IMR-90 (cell line): Measurements from ENCODE around the gene KLHL29. TPM values are rescaled to one million over a fixed set of nuclear protein-coding genes. Genes with fewer than 3 reads are reported as not detected.

ENCODE experiments used
- ATAC-seq: fragments of 200-7000 bp; cut with Tn5 transposase; 2 replicates; pipeline ENCODE4 v1.9.1; 2020; ENCODE audit warnings: low read depth, mild to moderate bottlenecking, moderate library complexity
- BruUV-seq: library from RNA; stranded (reverse); fragments of 400-500 nt; replicated peaks from 2 replicates; lab custom pipeline; 2021; lab: Mats Ljungman, UMichigan
- CTCF ChIA-PET: fragments of 300-600 bp; formaldehyde crosslinking; extraction: SDS; loops from one replicate; lab custom pipeline; 2021; ENCODE audit warnings: antibody characterized with exemption; lab: Yijun Ruan, JAX
- POLR2A ChIA-PET: fragments of 300-600 bp; sonication (Branson Sonifier 250); formaldehyde crosslinking; loops from one replicate; lab custom pipeline; 2022; ENCODE audit warnings: antibody characterized with exemption; ENCODE audit not compliant: unreplicated experiment; lab: Charles Lee
- DNase-seq: peaks from one replicate; pipeline ENCODE4 v3.0.0; 2013
- H2AFZ ChIP-seq: replicated peaks from 2 replicates; pipeline ENCODE3; 2013; ENCODE audit warnings: low read length, mild to moderate bottlenecking; ENCODE audit not compliant: poor library complexity
- H2AK5ac ChIP-seq: 2 replicates; pipeline ENCODE4 v1.6.1; 2013; ENCODE audit warnings: low read depth, low read length, inconsistent platforms
- H2AK9ac ChIP-seq: replicated peaks from 2 replicates; pipeline ENCODE3; 2013; ENCODE audit warnings: mild to moderate bottlenecking, low read depth, low read length, moderate library complexity; ENCODE audit not compliant: poor library complexity
- H2BK120ac ChIP-seq: 2 replicates; pipeline ENCODE4 v1.6.1; 2013; ENCODE audit warnings: low read depth, low read length, inconsistent platforms
- H2BK15ac ChIP-seq: 3 replicates; pipeline ENCODE4 v1.6.1; 2013; ENCODE audit warnings: low read depth, low read length, inconsistent platforms
- H2BK20ac ChIP-seq: 2 replicates; pipeline ENCODE4 v1.6.1; 2013; ENCODE audit warnings: low read depth, mild to moderate bottlenecking, inconsistent platforms, low read length, moderate library complexity
- H2BK5ac ChIP-seq: 2 replicates; pipeline ENCODE4 v1.6.1; 2013; ENCODE audit warnings: mild to moderate bottlenecking, low read depth, low read length, inconsistent platforms; ENCODE audit not compliant: poor library complexity, severe bottlenecking
- H3K14ac ChIP-seq: replicated peaks from 2 replicates; pipeline ENCODE4 v1.6.1; 2013; ENCODE audit warnings: low read depth, low read length, inconsistent platforms
- H3K18ac ChIP-seq: 2 replicates; pipeline ENCODE4 v1.6.1; 2013; ENCODE audit warnings: low read depth, low read length, control low read depth
- H3K23ac ChIP-seq: 2 replicates; pipeline ENCODE4 v1.6.1; 2013; ENCODE audit warnings: low read depth, low read length, inconsistent platforms
- H3K27ac ChIP-seq: 2 replicates; pipeline ENCODE4 v1.5.1; 2013; ENCODE audit warnings: mild to moderate bottlenecking, control low read depth, low read length; ENCODE audit not compliant: insufficient read depth
- H3K27me3 ChIP-seq: 2 replicates; pipeline ENCODE4 v1.6.1; 2013; ENCODE audit warnings: low read length; ENCODE audit not compliant: control insufficient read depth, insufficient read depth
- H3K36me3 ChIP-seq: 2 replicates; pipeline ENCODE4 v1.6.1; 2013; ENCODE audit warnings: low read length, mixed read lengths; ENCODE audit not compliant: control insufficient read depth, insufficient read depth
- H3K4ac ChIP-seq: 2 replicates; pipeline ENCODE4 v1.6.1; 2013; ENCODE audit warnings: low read depth, low read length, inconsistent platforms
- H3K4me1 ChIP-seq: 2 replicates; pipeline ENCODE4 v1.6.1; 2013; ENCODE audit warnings: low read length, mixed read lengths; ENCODE audit not compliant: control insufficient read depth, insufficient read depth
- H3K4me2 ChIP-seq: 2 replicates; pipeline ENCODE4 v1.6.1; 2013; ENCODE audit warnings: low read depth, mild to moderate bottlenecking, control low read depth, low read length, moderate library complexity
- H3K4me3 ChIP-seq: 2 replicates; pipeline ENCODE4 v1.5.1; 2013; ENCODE audit warnings: low read depth, mild to moderate bottlenecking, control low read depth, low read length, moderate library complexity; ENCODE audit not compliant: insufficient read depth
- H3K56ac ChIP-seq: 2 replicates; pipeline ENCODE4 v1.6.1; 2013; ENCODE audit warnings: low read length, inconsistent platforms; ENCODE audit not compliant: insufficient read depth; ENCODE audit errors: extremely low read depth
- H3K79me1 ChIP-seq, 2 experiments: 2 replicates each; pipeline ENCODE4 v1.6.1; 2013; ENCODE audit warnings: low read length in 2 of 2, inconsistent platforms in 1 of 2, low read depth in 1 of 2
- H3K9ac ChIP-seq: 2 replicates; pipeline ENCODE4 v1.6.1; 2013; ENCODE audit warnings: low read depth, low read length, control low read depth
- H3K9me1 ChIP-seq: 2 replicates; pipeline ENCODE4 v1.6.1; 2013; ENCODE audit warnings: low read length, inconsistent platforms; ENCODE audit not compliant: insufficient read depth
- H3K9me3 ChIP-seq: 2 replicates; pipeline ENCODE4 v1.6.1; 2013; ENCODE audit warnings: low read length; ENCODE audit not compliant: control insufficient read depth, insufficient read depth
- H4K20me1 ChIP-seq: 2 replicates; pipeline ENCODE4 v1.6.1; 2013; ENCODE audit warnings: low read length, inconsistent platforms; ENCODE audit not compliant: insufficient read depth
- H4K5ac ChIP-seq: 2 replicates; pipeline ENCODE4 v1.6.1; 2013; ENCODE audit warnings: mild to moderate bottlenecking, low read depth, low read length, control low read depth
- H4K8ac ChIP-seq, 2 experiments: 2 replicates each; pipeline ENCODE4 v1.6.1; 2013; ENCODE audit warnings: low read depth in 2 of 2, low read length in 2 of 2, control low read depth in 1 of 2, inconsistent platforms in 1 of 2
- H4K91ac ChIP-seq: 2 replicates; pipeline ENCODE4 v1.6.1; 2013; ENCODE audit warnings: low read depth, low read length, inconsistent platforms; ENCODE audit not compliant: insufficient read depth
- CHD1 ChIP-seq: IDR thresholded peaks from 2 replicates; pipeline ENCODE4 v1.6.1; 2012; ENCODE audit warnings: low read depth, low read length, improper control_type of control experiment
- CTCF ChIP-seq: conservative IDR thresholded peaks from 2 replicates; pipeline ENCODE4 v1.5.1; 2012; ENCODE audit warnings: mild to moderate bottlenecking, low read depth, low read length, improper control_type of control experiment
- ELK1 ChIP-seq: fragments of 150-350 bp; IDR thresholded peaks from 2 replicates; pipeline ENCODE4 v1.6.1; 2016; ENCODE audit warnings: low read depth, mild to moderate bottlenecking, low read length, moderate library complexity, borderline replicate concordance
- MAFK ChIP-seq: IDR thresholded peaks from 2 replicates; pipeline ENCODE4 v1.6.1; 2012; ENCODE audit warnings: low read depth, low read length, improper control_type of control experiment
- MAZ ChIP-seq: IDR thresholded peaks from 2 replicates; pipeline ENCODE4 v1.6.1; 2012; ENCODE audit warnings: low read depth, mild to moderate bottlenecking, low read length, improper control_type of control experiment, moderate library complexity, borderline replicate concordance
- MXI1 ChIP-seq: IDR thresholded peaks from 2 replicates; pipeline ENCODE4 v1.6.1; 2012; ENCODE audit warnings: low read depth, mild to moderate bottlenecking, low read length, moderate library complexity, borderline replicate concordance
- NFE2L2 ChIP-seq: fragments of 150-350 bp; IDR thresholded peaks from 2 replicates; pipeline ENCODE4 v1.6.1; 2016; ENCODE audit warnings: low read depth, mild to moderate bottlenecking, low read length
- POLR2A ChIP-seq: IDR thresholded peaks from 2 replicates; pipeline ENCODE4 v1.6.1; 2012; ENCODE audit warnings: mild to moderate bottlenecking, low read depth, low read length
- RAD21 ChIP-seq: IDR thresholded peaks from 2 replicates; pipeline ENCODE4 v1.6.1; 2012; ENCODE audit warnings: low read length, improper control_type of control experiment
- RCOR1 ChIP-seq: IDR thresholded peaks from 2 replicates; pipeline ENCODE4 v1.6.1; 2012; ENCODE audit warnings: mild to moderate bottlenecking, low read length, improper control_type of control experiment; ENCODE audit not compliant: insufficient replicate concordance
- RFX5 ChIP-seq: IDR thresholded peaks from 2 replicates; pipeline ENCODE4 v1.8.0; 2012; ENCODE audit warnings: low read depth, mild to moderate bottlenecking, low read length, moderate library complexity
- SMC3 ChIP-seq: fragments of 150-350 bp; IDR thresholded peaks from 2 replicates; pipeline ENCODE4 v1.6.1; 2016; ENCODE audit warnings: low read depth, mild to moderate bottlenecking, antibody characterized with exemption, low read length, moderate library complexity
- WGBS, 2 experiments: methylation state at CpG; one replicate each; pipeline versions ENCODE4 v1.1.5 to v1.1.7; 2013; ENCODE audit warnings: missing lambda C conversion rate in 2 of 2; ENCODE audit not compliant: insufficient read length in 1 of 2; ENCODE audit errors: extremely low coverage in 2 of 2; 5-methylcytosine and 5-hydroxymethylcytosine counted together
- dilution Hi-C: fragments of 300-500 bp; cut with HindIII; formaldehyde crosslinking; loops from one replicate; pipeline ENCODE4 v1.14.3; 2018; ENCODE audit warnings: low sequenced_read_pairs; ENCODE audit not compliant: unreplicated experiment
- in situ Hi-C: fragments of 300-500 bp; cut with MboI; formaldehyde crosslinking; loops from 3 replicates; pipeline ENCODE4 v1.14.3; 2019; ENCODE audit warnings: low sequenced_read_pairs, inconsistent platforms, mixed read lengths
- intact Hi-C: fragments of 100-400 bp; cut with micrococcal nuclease; formaldehyde crosslinking; loops from 2 replicates; pipeline ENCODE4 v1.10.0; 2022
- polyA plus RNA-seq, 3 experiments: library from polyadenylated mRNA; depleted of rRNA; stranded (reverse); fragments of >200 nt; gene quantifications; 2 replicates each; pipeline ENCODE4 v1.2.3, GENCODE V29; 2012; ENCODE audit warnings: low replicate concordance in 1 of 3
- total RNA-seq: library from RNA; depleted of rRNA; stranded (reverse); fragments of >200 nt; gene quantifications from 2 replicates; pipeline ENCODE4 v1.2.3, GENCODE V29; 2012

Gene KLHL29
- total and polyA plus RNA-seq, 2 of the 4 experiments (the other 2 are of a cell fraction): 2.0 to 8.0 TPM

- WGBS, 2 experiments: no CpG with 5 or more reads among the region's 10 CpGs
- DNase-seq: no peak
- Histone ChIP-seq H3K4me3 (no peak overlapping the region), H3K23ac (no peak overlapping the region), H3K9me3 (no peaks in the 10 kb centered on the region), H3K27me3 (no peaks in the 10 kb centered on the region), H4K91ac (no peak overlapping the region), H3K4me1 (peaks cover 15% of the 10 kb centered on the region; the same call in 1 of the 2 replicates), H3K36me3 (no peaks in the 10 kb centered on the region), H4K8ac (no peak overlapping the region), H3K4me2 (no peak overlapping the region), H2BK20ac (no peak overlapping the region), H2BK15ac (no peak overlapping the region), H4K5ac (no peak overlapping the region), H2AK5ac (no peak overlapping the region), H3K9me1 (peaks cover 3% of the 10 kb centered on the region; the same call in 1 of the 2 replicates), H2AFZ (no peak overlapping the region), H2AK9ac (no peak overlapping the region), H2BK5ac (no peak overlapping the region), H3K56ac (no peak overlapping the region), H3K79me1 (peaks cover 0 to 3% of the 10 kb centered on the region in 2 experiments; a peak in 1 of 4 replicates), H3K14ac (no peak overlapping the region), H3K9ac (no peak overlapping the region), H3K27ac (no peak overlapping the region), H3K4ac (no peak overlapping the region), H4K20me1 (peaks cover 5% of the 10 kb centered on the region; the same call in 1 of the 2 replicates), H3K18ac (no peak overlapping the region), H2BK120ac (no peak overlapping the region)
- TF ChIP-seq MAZ (no peak), POLR2A (no peak), MXI1 (no peak), RAD21 (no peak), NFE2L2 (no peak), RFX5 (no peak), CTCF (no peak), MAFK (no peak), RCOR1 (no peak), ELK1 (no peak), CHD1 (no peak), SMC3 (no peak)
- no TSS peak for BruUV-seq
- in situ Hi-C loops: loop anchor here (10.0 kb wide), 1 partner anchor 274 kb away; no protein-coding TSS in a partner anchor
- ChIA-PET CTCF (interaction anchor here (0.5 kb wide), 1 partner anchor 266 kb away, joined by 3 read pairs; no protein-coding TSS in a partner anchor), POLR2A (no interaction called here)
- dilution Hi-C loops: no loop called here
- ATAC-seq: no peak
- intact Hi-C loops: no loop called here
Observed at GRCh38 chr2:23469142-23469540, 84.2 kb downstream of the KLHL29 start.
